Natural killer cell treated with Interleukin-12 subunit alpha and Interleukin-12 subunit beta and Interleukin-15 and Interleukin-18, amount 100 ng/mL, for 72 hours (primary cell): Measurements from ENCODE around the gene PTPRN2. TPM values are rescaled to one million over a fixed set of nuclear protein-coding genes. Genes with fewer than 3 reads are reported as not detected.

Experiments
- ATAC-seq, 2 donors: fragments of 150-1000 bp; cut with Tn5 transposase in 1 of 2; sonication (Bioruptor Pico), chemical (Tn5 transposase) in 1 of 2; 2 replicates each; pipeline ENCODE4 v1.10.0; 2021
- DNase-seq: peaks from one replicate; pipeline ENCODE4 v3.0.0; 2022; ENCODE audit warnings: low spot score
- H3K27ac Mint-ChIP-seq, 2 donors: 1 replicate in 1 of 2; 2 replicates in 1 of 2; pipeline ENCODE4 v1.8.0; 2022; ENCODE audit warnings: mixed read lengths in 2 of 2, mild to moderate bottlenecking in 1 of 2, moderate library complexity in 1 of 2
- H3K27me3 Mint-ChIP-seq, 2 donors: 1 replicate in 1 of 2; 2 replicates in 1 of 2; pipeline ENCODE4 v1.8.0; 2022; ENCODE audit warnings: mixed read lengths in 2 of 2
- H3K36me3 Mint-ChIP-seq: one replicate; pipeline ENCODE4 v1.8.0; 2022; ENCODE audit warnings: mixed read lengths
- H3K4me1 Mint-ChIP-seq, 2 donors: 1 replicate in 1 of 2; 2 replicates in 1 of 2; pipeline ENCODE4 v1.8.0; 2022; ENCODE audit warnings: low read depth in 2 of 2, mixed read lengths in 2 of 2, mild to moderate bottlenecking in 1 of 2
- H3K4me3 Mint-ChIP-seq: one replicate; pipeline ENCODE4 v1.8.0; 2022; ENCODE audit warnings: mixed read lengths
- H3K9me3 Mint-ChIP-seq: 2 replicates; pipeline ENCODE4 v1.8.0; 2022; ENCODE audit warnings: mixed read lengths
- total RNA-seq, 2 donors: library from RNA; stranded (reverse); gene quantifications; one replicate each; pipeline ENCODE4 v1.2.3, GENCODE V29; 2022

The PTPRN2 gene
- total RNA-seq, 2 donors from 2014 or later: 0.17 to 0.74 TPM

- no peak overlapping the region for H3K4me3 Mint-ChIP-seq
- ATAC-seq (no peak), DNase-seq (no peak)
- H3K4me1 Mint-ChIP-seq: no peaks in the 10 kb centered on the region
- peaks cover 13% of the 10 kb centered on the region for H3K36me3 Mint-ChIP-seq
- peaks cover 6 to 12% of the 10 kb centered on the region in 2 donors for H3K27me3 Mint-ChIP-seq
- no peak overlapping the region for H3K27ac Mint-ChIP-seq
- H3K9me3 Mint-ChIP-seq: peaks cover 26% of the 10 kb centered on the region
Observed at GRCh38 chr7:157768198-157768597, 819.4 kb downstream of the PTPRN2 start.

GRCh38 chr7:157767506-157768197 is 820.0 kb downstream of the PTPRN2 start:
- Mint-ChIP-seq H3K4me3 (no peak overlapping the region), H3K27me3 (peaks cover 6 to 12% of the 10 kb centered on the region in 2 donors), H3K36me3 (peaks cover 13% of the 10 kb centered on the region), H3K27ac (no peak overlapping the region), H3K9me3 (peaks cover 26% of the 10 kb centered on the region), H3K4me1 (no peaks in the 10 kb centered on the region)
- no peak for ATAC-seq
- no peak for DNase-seq

- H3K4me1 Mint-ChIP-seq: no peaks in the 10 kb centered on the region
Observed at GRCh38 chr7:157766098-157766497, 821.5 kb downstream of the PTPRN2 start.

GRCh38 chr7:157764946-157765537 is 822.6 kb downstream of the PTPRN2 start:
- Mint-ChIP-seq H3K4me3 (no peak overlapping the region), H3K9me3 (peaks cover 19% of the 10 kb centered on the region), H3K4me1 (no peaks in the 10 kb centered on the region), H3K36me3 (peaks cover 7% of the 10 kb centered on the region), H3K27ac (no peak overlapping the region), H3K27me3 (peaks cover 0 to 6% of the 10 kb centered on the region in 2 donors)
- DNase-seq (no peak), ATAC-seq (no peak)

More at GRCh38 chr7:157766098-157766497, 821.5 kb downstream of the PTPRN2 start:
- ATAC-seq (no peak), DNase-seq (no peak)
- peaks cover 19% of the 10 kb centered on the region for H3K9me3 Mint-ChIP-seq
- H3K36me3 Mint-ChIP-seq: peaks cover 7% of the 10 kb centered on the region
- no peak overlapping the region for H3K4me3 Mint-ChIP-seq
- H3K27me3 Mint-ChIP-seq: no peaks in the 10 kb centered on the region
- no peak overlapping the region for H3K27ac Mint-ChIP-seq

- Mint-ChIP-seq H3K4me3 (no peak overlapping the region), H3K27ac (no peak overlapping the region), H3K36me3 (peaks cover 7% of the 10 kb centered on the region), H3K27me3 (peaks cover 0 to 6% of the 10 kb centered on the region in 2 donors), H3K4me1 (no peaks in the 10 kb centered on the region), H3K9me3 (peaks cover 19% of the 10 kb centered on the region)
- DNase-seq (no peak), ATAC-seq (no peak)
Observed at GRCh38 chr7:157764193-157764592, 823.4 kb downstream of the PTPRN2 start.

- Mint-ChIP-seq H3K4me3 (no peak overlapping the region), H3K4me1 (no peaks in the 10 kb centered on the region), H3K36me3 (peaks cover 7% of the 10 kb centered on the region), H3K27ac (no peak overlapping the region), H3K27me3 (peaks cover 0 to 6% of the 10 kb centered on the region in 2 donors), H3K9me3 (peaks cover 19% of the 10 kb centered on the region)
- no peak for DNase-seq
- no peak for ATAC-seq
Observed at GRCh38 chr7:157763279-157764000, 824.2 kb downstream of the PTPRN2 start.

GRCh38 chr7:157762824-157763223 is 824.8 kb downstream of the PTPRN2 start:
- DNase-seq (no peak), ATAC-seq (peak in 1 of 2 donors; percentile 48)
- Mint-ChIP-seq H3K27me3 (peaks cover 0 to 6% of the 10 kb centered on the region in 2 donors), H3K27ac (no peak overlapping the region), H3K4me1 (no peaks in the 10 kb centered on the region), H3K9me3 (peaks cover 19% of the 10 kb centered on the region), H3K4me3 (no peak overlapping the region), H3K36me3 (peaks cover 7% of the 10 kb centered on the region)

- ATAC-seq (peak in 1 of 2 donors; percentile 20), DNase-seq (no peak)
- H3K27ac Mint-ChIP-seq: no peak overlapping the region
- peaks cover 0 to 6% of the 10 kb centered on the region in 2 donors for H3K27me3 Mint-ChIP-seq
- peaks cover 9% of the 10 kb centered on the region for H3K9me3 Mint-ChIP-seq
- no peaks in the 10 kb centered on the region for H3K4me1 Mint-ChIP-seq
- H3K4me3 Mint-ChIP-seq: no peak overlapping the region
- H3K36me3 Mint-ChIP-seq: peaks cover 7% of the 10 kb centered on the region
Observed at GRCh38 chr7:157760004-157760730, 827.5 kb downstream of the PTPRN2 start.

- no peak for ATAC-seq
- no peaks in the 10 kb centered on the region for H3K4me1 Mint-ChIP-seq
- H3K27ac Mint-ChIP-seq: no peak overlapping the region
- H3K27me3 Mint-ChIP-seq: peaks cover 0 to 6% of the 10 kb centered on the region in 2 donors
- H3K36me3 Mint-ChIP-seq: peaks cover 6% of the 10 kb centered on the region
- H3K9me3 Mint-ChIP-seq: peaks cover 3% of the 10 kb centered on the region
- no peak overlapping the region for H3K4me3 Mint-ChIP-seq
- DNase-seq: no peak
Observed at GRCh38 chr7:157759246-157759805, 828.3 kb downstream of the PTPRN2 start.

GRCh38 chr7:157758468-157759245 is 829.0 kb downstream of the PTPRN2 start:
- H3K36me3 Mint-ChIP-seq: no peaks in the 10 kb centered on the region
- no peaks in the 10 kb centered on the region for H3K4me1 Mint-ChIP-seq
- no peaks in the 10 kb centered on the region for H3K9me3 Mint-ChIP-seq
- ATAC-seq (peak in 1 of 2 donors; percentile 4), DNase-seq (no peak)
- no peak overlapping the region for H3K27ac Mint-ChIP-seq
- no peak overlapping the region for H3K4me3 Mint-ChIP-seq
- H3K27me3 Mint-ChIP-seq: peaks cover 0 to 6% of the 10 kb centered on the region in 2 donors

- Mint-ChIP-seq H3K4me3 (no peak overlapping the region), H3K9me3 (no peaks in the 10 kb centered on the region), H3K27me3 (peaks cover 0 to 6% of the 10 kb centered on the region in 2 donors), H3K27ac (no peak overlapping the region), H3K4me1 (no peaks in the 10 kb centered on the region), H3K36me3 (no peaks in the 10 kb centered on the region)
- ATAC-seq: peak in 1 of 2 donors; percentile 26
- peak; percentile 39 for DNase-seq
Observed at GRCh38 chr7:157757776-157758467, 829.7 kb downstream of the PTPRN2 start.

GRCh38 chr7:157757211-157757610 is 830.4 kb downstream of the PTPRN2 start:
- H3K36me3 Mint-ChIP-seq: no peaks in the 10 kb centered on the region
- DNase-seq (peak; percentile 49), ATAC-seq (peak in 1 of 2 donors; percentile 14)
- no peaks in the 10 kb centered on the region for H3K9me3 Mint-ChIP-seq
- peaks cover 0 to 6% of the 10 kb centered on the region in 2 donors for H3K27me3 Mint-ChIP-seq
- H3K27ac Mint-ChIP-seq: no peak overlapping the region
- H3K4me1 Mint-ChIP-seq: no peaks in the 10 kb centered on the region
- no peak overlapping the region for H3K4me3 Mint-ChIP-seq
